GM12878 (cell line): ENCODE measurements around the gene AP4E1. TPM values are rescaled to one million over a fixed set of nuclear protein-coding genes. Genes with fewer than 3 reads are reported as not detected.
"Not testable (repeated sequence)": the region's sequence is repeated elsewhere in the genome, so short reads cannot be mapped to it uniquely, and the experiment has no call there.

ENCODE experiments used
- ATAC-seq: fragments of 200-7000 bp; cut with Tn5 transposase; 3 replicates; pipeline ENCODE4 v1.9.1; 2020; ENCODE audit warnings: mild to moderate bottlenecking, moderate library complexity
- BruUV-seq: library from RNA; stranded (reverse); fragments of 400-500 nt; replicated peaks from 2 replicates; lab custom pipeline; 2021; lab: Mats Ljungman, UMichigan
- CTCF ChIA-PET: fragments of 300-600 bp; sonication (Branson Sonifier 250); formaldehyde crosslinking; extraction: SDS; loops from one replicate; lab custom pipeline; 2021; ENCODE audit warnings: inconsistent platforms; lab: Yijun Ruan, JAX
- POLR2A ChIA-PET: fragments of 350-600 bp; formaldehyde crosslinking; extraction: SDS; loops from one replicate; lab custom pipeline; 2021; ENCODE audit warnings: inconsistent platforms; lab: Charles Lee
- RAD21 ChIA-PET: fragments of 300-600 bp; sonication (Branson Sonifier 250); formaldehyde crosslinking; loops from one replicate; lab custom pipeline; 2023; ENCODE audit warnings: antibody characterized with exemption; ENCODE audit not compliant: unreplicated experiment; lab: Charles Lee
- SMC1A ChIA-PET: fragments of 300-600 bp; sonication (Branson Sonifier 250); formaldehyde crosslinking; loops from one replicate; lab custom pipeline; 2023; ENCODE audit not compliant: unreplicated experiment, uncharacterized antibody; lab: Charles Lee
- DNase-seq: peaks from one replicate; pipeline ENCODE4 v3.0.0-alpha.2; 2011; ENCODE audit warnings: low read depth, low spot score
- FAIRE-seq: peaks from 3 replicates; lab custom pipeline; 2011; peaks lifted over from hg19 to GRCh38; lab: Jason Lieb, UNC
- H2AFZ ChIP-seq: 2 replicates; pipeline ENCODE4 v1.6.0; 2011; ENCODE audit warnings: low read depth, low read length, control low read depth; ENCODE audit not compliant: control insufficient read depth
- H3K27ac ChIP-seq: 2 replicates; pipeline ENCODE4 v1.5.1; 2011; ENCODE audit warnings: control low read depth; ENCODE audit not compliant: control insufficient read depth, insufficient read depth
- H3K27me3 ChIP-seq, 2 experiments: replicated peaks in 1 of 2; 2 replicates each; pipeline versions ENCODE4 v1.6.0 to v1.6.1; 2011; ENCODE audit warnings: low read length in 1 of 2; ENCODE audit not compliant: control insufficient read depth in 2 of 2, insufficient read depth in 2 of 2
- H3K36me3 ChIP-seq, 2 experiments: 2 replicates each; pipeline ENCODE4 v1.5.1; 2011; ENCODE audit warnings: low read length in 1 of 2; ENCODE audit not compliant: control insufficient read depth in 2 of 2, insufficient read depth in 2 of 2
- H3K4me1 ChIP-seq: 2 replicates; pipeline ENCODE4 v1.6.1; 2011; ENCODE audit warnings: mild to moderate bottlenecking, low read length, moderate library complexity, mixed read lengths; ENCODE audit not compliant: control insufficient read depth, insufficient read depth
- H3K4me2 ChIP-seq: 2 replicates; pipeline ENCODE4 v1.6.0; 2011; ENCODE audit warnings: control low read depth; ENCODE audit not compliant: control insufficient read depth, insufficient read depth
- H3K4me3 ChIP-seq: fragments of 200-600 bp; sonication (generic); 2 replicates; pipeline ENCODE4 v1.5.1; 2016
- H3K79me2 ChIP-seq: 2 replicates; pipeline ENCODE4 v1.6.0; 2011; ENCODE audit warnings: low read length; ENCODE audit not compliant: control insufficient read depth, insufficient read depth
- H3K9ac ChIP-seq: 2 replicates; pipeline ENCODE4 v1.8.0; 2011; ENCODE audit warnings: low read length, control low read depth, mixed read lengths; ENCODE audit not compliant: control insufficient read depth, insufficient read depth
- H3K9me3 ChIP-seq: replicated peaks from 3 replicates; pipeline ENCODE4 v1.5.1; 2011; ENCODE audit warnings: mild to moderate bottlenecking, low read length; ENCODE audit not compliant: control insufficient read depth, insufficient read depth
- H4K20me1 ChIP-seq: 2 replicates; pipeline ENCODE4 v1.6.0; 2011; ENCODE audit not compliant: control insufficient read depth, insufficient read depth
- CREM ChIP-seq: IDR thresholded peaks from 2 replicates; pipeline ENCODE4 v1.6.1; 2014; ENCODE audit warnings: antibody characterized with exemption, low read depth
- MEF2B ChIP-seq: fragments of 450-650 bp; IDR thresholded peaks from 2 replicates; pipeline ENCODE4 v1.6.1; 2018; ENCODE audit warnings: mild to moderate bottlenecking, moderate library complexity; ENCODE audit not compliant: partially characterized antibody, poor library complexity, severe bottlenecking
- NFYA ChIP-seq: IDR thresholded peaks from 2 replicates; pipeline ENCODE4 v1.6.1; 2011; ENCODE audit warnings: low read depth, mild to moderate bottlenecking, low read length, improper control_type of control experiment, borderline replicate concordance
- REST ChIP-seq: IDR thresholded peaks from 2 replicates; pipeline ENCODE4 v1.6.1; 2012; ENCODE audit warnings: mild to moderate bottlenecking, low read depth, low read length
- SMARCA5 ChIP-seq: fragments of 450-650 bp; IDR thresholded peaks from 2 replicates; pipeline ENCODE4 v1.6.1; 2017; ENCODE audit warnings: mild to moderate bottlenecking
- TCF12 ChIP-seq: IDR thresholded peaks from 2 replicates; pipeline ENCODE4 v1.6.1; 2011; ENCODE audit warnings: low read depth, mild to moderate bottlenecking, low read length
- TCF3 ChIP-seq: IDR thresholded peaks from 2 replicates; pipeline ENCODE4 v1.6.1; 2012; ENCODE audit warnings: low read depth, mild to moderate bottlenecking, low read length, borderline replicate concordance; ENCODE audit not compliant: insufficient read depth
- ZBTB33 ChIP-seq: fragments of 450-650 bp; IDR thresholded peaks from 2 replicates; pipeline ENCODE4 v1.6.1; 2017; ENCODE audit warnings: mild to moderate bottlenecking
- ZBTB4 ChIP-seq: fragments of 450-650 bp; formaldehyde crosslinking; IDR thresholded peaks from 2 replicates; pipeline ENCODE4 v1.4.0; 2022; ENCODE audit warnings: mild to moderate bottlenecking, moderate library complexity
- WGBS: methylation state at CpG from one replicate; pipeline ENCODE4 v1.1.6; 2016; ENCODE audit warnings: low lambda C conversion rate; ENCODE audit not compliant: insufficient replicate concordance, insufficient coverage; ENCODE audit errors: missing lambda C conversion rate; 5-methylcytosine and 5-hydroxymethylcytosine counted together
- in situ Hi-C: fragments of 300-500 bp; cut with MboI; formaldehyde crosslinking; loops from 9 replicates; pipeline ENCODE4 v1.14.3; 2018; ENCODE audit warnings: mixed read lengths
- intact Hi-C: fragments of 100-400 bp; cut with micrococcal nuclease; formaldehyde crosslinking; loops from one replicate; pipeline ENCODE4 v1.14.2; 2022; ENCODE audit not compliant: unreplicated experiment
- polyA plus RNA-seq, 11 experiments: library from polyadenylated mRNA; depleted of rRNA in 4 of 11; unstranded in 6 of 11; stranded (reverse) in 5 of 11; fragments of >200 nt; fragmentation: Nextera tagmentation in 4 of 11; fragmentation: Illumina TruSeq in 1 of 11; extraction: Ambion mirVana in 4 of 11; extraction: Trizol in 1 of 11; gene quantifications; 1 replicate in 1 of 11; 2 replicates in 10 of 11; pipeline versions ENCODE4 v1.2.1 to v1.2.3, GENCODE V29; 2011 to 2016; ENCODE audit warnings: inconsistent platforms in 2 of 11, missing spikeins in 2 of 11, low read depth in 1 of 11
- total RNA-seq, 4 experiments: library from RNA; depleted of rRNA in 3 of 4; stranded (reverse); fragments of >200 nt in 3 of 4; fragmentation: Illumina TruSeq in 1 of 4; extraction: Trizol in 1 of 4; gene quantifications; 2 replicates each; pipeline versions ENCODE4 v1.2.1 to v1.2.3, GENCODE V29; 2013 to 2021

AP4E1 gene
- total and polyA plus RNA-seq, 10 of the 15 experiments (the other 5 are each of a cell fraction or from before 2014, with no cell fraction given) = 1.2 to 11.4 (median 6.7) TPM

GRCh38 chr15:50953302-50953701 lies 44.8 kb downstream of the AP4E1 start:
- SMC1A ChIA-PET = no interaction called here
- RAD21 ChIA-PET = no interaction called here
- WGBS = 90% methylated on average over 2 of the region's 2 CpGs
- POLR2A ChIA-PET = no interaction called here
- no peak for TF ChIP-seq MEF2B
- no peak for TF ChIP-seq TCF3
- TF ChIP-seq ZBTB33 = no peak
- TF ChIP-seq SMARCA5 = no peak
- no peak for TF ChIP-seq REST
- TF ChIP-seq TCF12 = no peak
- TF ChIP-seq ZBTB4 (CRISPR knock-in tag) = no peak
- TF ChIP-seq NFYA = no peak
- TF ChIP-seq CREM = no peak
- TF ChIP-seq, all 136 proteins: peak for 0
- H2AFZ ChIP-seq = no peak overlapping the region
- no peak for FAIRE-seq
- no peaks in the 10 kb centered on the region for H4K20me1 ChIP-seq
- peaks cover 8% of the 10 kb centered on the region; the same call in 1 of the 3 replicates for H3K9me3 ChIP-seq
- H3K27me3 ChIP-seq = no peaks in the 10 kb centered on the region
- no peak for DNase-seq
- no TSS peak for BruUV-seq
- peaks cover 6 to 23% of the 10 kb centered on the region in 2 experiments; a peak in 3 of 4 replicates for H3K36me3 ChIP-seq
- intact Hi-C loops = no loop called here
- H3K4me2 ChIP-seq = no peak overlapping the region
- no peaks in the 10 kb centered on the region for H3K79me2 ChIP-seq
- no peak overlapping the region for H3K27ac ChIP-seq
- CTCF ChIA-PET = no interaction called here
- H3K4me3 ChIP-seq = no peak overlapping the region
- ATAC-seq = no peak
- no peaks in the 10 kb centered on the region for H3K4me1 ChIP-seq
- H3K9ac ChIP-seq = no peak overlapping the region
- in situ Hi-C loops = no loop called here

GRCh38 chr15:50954837-50955236 lies 46.4 kb downstream of the AP4E1 start:
- BruUV-seq, RAD21 ChIA-PET, CTCF ChIA-PET, H3K27ac ChIP-seq, H3K27me3 ChIP-seq, SMC1A ChIA-PET, H4K20me1 ChIP-seq, H2AFZ ChIP-seq, H3K9ac ChIP-seq, intact Hi-C loops, POLR2A ChIA-PET, H3K4me3 ChIP-seq, DNase-seq, ATAC-seq, H3K4me2 ChIP-seq, in situ Hi-C loops, FAIRE-seq, H3K79me2 ChIP-seq, H3K4me1 ChIP-seq: not testable (repeated sequence)
- Histone ChIP-seq H3K9me3 (peaks cover 10% of the 10 kb centered on the region; the same call in 2 of the 3 replicates), H3K36me3 (peaks cover 6 to 29% of the 10 kb centered on the region in 2 experiments; a peak in 3 of 4 replicates)
- WGBS = 83% methylated on average over 6 of the region's 6 CpGs
